ENCODE data around the gene ZBTB6. TPM values are rescaled to one million over a fixed set of nuclear protein-coding genes. Genes with fewer than 3 reads are reported as not detected.
A peak's percentile ranks its signal among the peaks of the same experiment; 100 is the strongest.
"Not testable (repeated sequence)": the region's sequence is repeated elsewhere in the genome, so short reads cannot be mapped to it uniquely, and the experiment has no call there.

The ZBTB6 gene
- total RNA-seq, 2 experiments from 2014 or later, result 7.7 to 8.0 TPM

DNA sequence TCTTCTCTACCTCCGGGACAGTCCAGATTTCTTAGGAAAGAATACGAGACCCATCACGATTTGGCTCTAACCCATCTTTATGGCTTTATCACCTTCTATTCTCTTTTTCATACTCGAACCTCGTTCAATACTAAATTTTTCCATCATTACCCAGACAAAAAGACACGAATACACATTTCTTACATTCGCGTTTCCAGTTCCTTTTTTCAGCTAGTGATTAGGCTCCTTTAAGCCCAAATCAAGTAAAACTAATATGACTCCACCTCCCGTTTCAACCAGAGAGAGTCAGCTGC lies 506 bp downstream of the ZBTB6 start:
- H3K27me3 Mint-ChIP-seq (ENCODE audit: low read depth), result no peaks in the 10 kb centered on the region
- H3K27ac Mint-ChIP-seq, result peak overlapping the region; percentile 92
- peaks cover 16% of the 10 kb centered on the region for H3K36me3 Mint-ChIP-seq (ENCODE audit: low read depth)
- H3K4me3 Mint-ChIP-seq, result peak overlapping the region; percentile 96
- DNase-seq, result no peak
- H3K4me1 Mint-ChIP-seq (ENCODE audit: low read depth), result peaks cover 26% of the 10 kb centered on the region
- no peaks in the 10 kb centered on the region for H3K9me3 Mint-ChIP-seq
- intact Hi-C loops (cut with micrococcal nuclease), result loop anchor here (2.0 kb wide), 1 partner anchor 84 kb away; the partner anchor contains the start of gene PDCL
- CTCF ChIA-PET, result interaction anchor here (0.5 to 1.7 kb wide), 5 partner anchors 19 to 217 kb away, joined by 3 to 9 read pairs (median 4); partner anchors contain the start of gene ZBTB26

DNA sequence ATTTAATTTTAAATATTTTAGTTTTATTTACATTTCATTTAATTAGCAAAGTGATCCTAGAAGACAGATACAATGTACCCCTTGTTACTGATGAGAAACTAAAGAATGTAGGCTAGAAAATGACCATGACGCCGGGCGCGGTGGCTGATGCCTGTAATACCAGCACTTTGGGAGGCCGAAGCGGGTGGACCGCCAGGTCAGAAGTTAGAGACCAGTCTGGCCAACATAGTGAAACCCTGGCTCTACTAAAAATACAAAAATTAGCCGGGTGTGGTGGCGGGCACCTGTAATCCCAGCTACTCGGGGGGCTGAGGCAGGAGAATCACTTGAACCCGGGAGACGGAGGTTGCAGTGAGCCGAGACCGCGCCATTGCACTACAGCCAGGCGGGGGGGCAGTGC lies 7.0 kb downstream of the ZBTB6 start:
- CTCF ChIA-PET; H3K9me3 Mint-ChIP-seq; H3K27me3 Mint-ChIP-seq (ENCODE audit: low read depth); H3K36me3 Mint-ChIP-seq (ENCODE audit: low read depth); H3K4me3 Mint-ChIP-seq; DNase-seq; H3K27ac Mint-ChIP-seq; intact Hi-C loops (cut with micrococcal nuclease): not testable (repeated sequence)
- peaks cover 17% of the 10 kb centered on the region for H3K4me1 Mint-ChIP-seq (ENCODE audit: low read depth)

DNA sequence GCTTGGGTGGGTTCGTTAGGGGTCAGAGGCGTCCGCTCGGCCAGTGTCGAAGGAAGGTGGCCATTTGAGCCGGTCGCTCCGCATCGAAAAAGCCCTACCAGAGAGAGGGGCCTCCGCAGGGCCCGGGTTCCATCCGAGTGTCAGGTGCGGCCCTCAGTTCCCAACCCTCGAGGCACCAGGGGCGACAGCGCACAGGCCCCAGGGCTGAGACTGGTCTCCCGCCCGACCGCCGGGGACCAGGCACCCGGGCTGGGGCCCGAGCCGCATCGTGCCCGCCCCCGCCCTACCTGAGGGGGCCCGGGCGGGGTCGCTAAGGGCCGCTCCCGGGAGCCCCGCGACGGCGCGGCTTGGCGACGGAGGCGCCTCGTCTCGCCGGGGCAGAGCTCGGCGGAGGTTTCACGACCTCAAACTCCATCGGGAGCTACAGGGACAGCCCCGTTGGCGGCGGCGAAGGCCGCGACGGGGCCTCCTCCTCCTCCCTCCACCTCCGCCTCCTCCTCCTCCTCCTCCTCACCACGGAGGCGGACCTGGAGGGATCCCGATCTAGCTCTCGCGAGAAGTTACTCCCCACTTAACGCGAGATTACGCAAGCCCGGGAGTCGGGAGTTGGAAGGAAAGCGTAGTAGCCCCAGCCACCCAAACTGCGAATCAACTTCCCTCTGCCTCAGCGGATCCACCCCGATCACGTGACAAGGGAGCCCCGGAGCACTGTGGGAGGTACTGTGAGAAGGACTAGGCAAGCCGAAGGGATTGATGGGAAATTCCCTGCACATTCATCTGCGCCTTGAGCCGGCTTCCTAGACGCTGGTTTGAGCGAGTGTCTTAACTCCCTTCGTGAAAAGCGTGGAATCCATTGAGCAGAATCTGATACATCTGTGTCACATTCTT lies 8.1 kb downstream of the ZBTB6 start, which contains the start of gene RC3H2:
Gene RC3H2 (minus strand): TSS at position 537 of the 888 bp plus-strand sequence. CDS start 7,850 bp downstream, outside the sequence.
- peaks cover 18% of the 10 kb centered on the region for H3K4me1 Mint-ChIP-seq (ENCODE audit: low read depth)

DNA sequence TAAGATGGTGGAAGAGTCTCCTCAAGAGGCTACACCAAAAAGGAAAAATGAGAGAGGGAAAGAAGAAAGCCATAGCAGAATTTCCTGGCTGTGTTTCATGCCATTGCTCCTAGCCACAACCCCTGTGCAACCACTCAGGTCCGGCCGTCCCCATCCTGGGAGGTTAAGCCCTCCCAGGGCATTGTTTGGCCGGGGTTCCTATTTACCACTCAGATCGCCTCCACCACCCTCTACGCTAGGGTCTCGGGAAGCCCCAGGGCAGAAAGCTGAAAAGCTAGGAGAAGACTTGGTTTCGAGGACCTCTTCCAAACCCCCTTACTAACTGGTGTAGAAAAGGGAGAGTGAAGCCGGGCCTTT lies 8.7 kb downstream of the ZBTB6 start:
- CTCF ChIA-PET, result interaction anchor here (0.7 to 1.4 kb wide), 3 partner anchors 69 to 1713 kb away, joined by 3 read pairs; no protein-coding TSS in a partner anchor
- H3K4me1 Mint-ChIP-seq (ENCODE audit: low read depth), result peaks cover 19% of the 10 kb centered on the region
- intact Hi-C loops (cut with micrococcal nuclease), result loop anchor here (2.0 to 5.0 kb wide), 5 partner anchors 58 to 438 kb away; no protein-coding TSS in a partner anchor

More for the DNA sequence above, 8.1 kb downstream of the ZBTB6 start, which contains the start of gene RC3H2:
- H3K36me3 Mint-ChIP-seq (ENCODE audit: low read depth), result no peaks in the 10 kb centered on the region
- H3K27ac Mint-ChIP-seq, result peak within 1 kb of the TSS; percentile 94
- CTCF ChIA-PET, result interaction anchor here (0.7 to 1.4 kb wide), 2 partner anchors 70 to 1713 kb away, joined by 3 read pairs; no protein-coding TSS in a partner anchor
- DNase-seq, result peak; percentile 99
- H3K9me3 Mint-ChIP-seq, result no peaks in the 10 kb centered on the region
- H3K4me3 Mint-ChIP-seq, result peak within 1 kb of the TSS; percentile 89
- intact Hi-C loops (cut with micrococcal nuclease), result loop anchor here (1.0 to 5.0 kb wide), 9 partner anchors 8 to 437 kb away; partner anchors contain the start of genes PDCL, ZBTB26 and ZBTB6
- no peaks in the 10 kb centered on the region for H3K27me3 Mint-ChIP-seq (ENCODE audit: low read depth)

DNA sequence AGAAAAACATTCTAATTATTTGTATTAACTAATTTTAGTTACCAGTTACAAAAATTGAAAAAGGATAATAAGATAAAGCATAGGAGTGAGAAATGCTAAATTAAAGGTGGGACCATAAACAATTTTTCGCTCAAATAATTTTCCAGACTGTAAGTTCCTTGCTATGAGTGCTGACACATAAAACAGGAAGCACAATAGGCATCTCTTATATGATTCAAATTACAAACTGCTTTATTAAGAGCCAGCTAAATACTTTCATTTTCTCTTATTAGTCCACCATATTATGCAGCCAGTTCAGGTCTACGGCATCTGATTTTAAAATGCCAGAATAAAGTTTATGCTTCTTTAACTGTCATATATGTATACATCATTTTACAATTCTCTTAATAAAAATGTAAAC lies 12.3 kb downstream of the ZBTB6 start:
- CTCF ChIA-PET, result interaction anchor here (0.6 kb wide), 1 partner anchor 11 kb away, joined by 3 read pairs; no protein-coding TSS in a partner anchor
- DNase-seq, result no peak
- no peaks in the 10 kb centered on the region for H3K27me3 Mint-ChIP-seq (ENCODE audit: low read depth)
- H3K4me1 Mint-ChIP-seq (ENCODE audit: low read depth), result peaks cover 31% of the 10 kb centered on the region
- H3K36me3 Mint-ChIP-seq (ENCODE audit: low read depth), result peaks cover 5% of the 10 kb centered on the region
- no peaks in the 10 kb centered on the region for H3K9me3 Mint-ChIP-seq
- intact Hi-C loops (cut with micrococcal nuclease), result loop anchor here (5.0 kb wide), 1 partner anchor 442 kb away; no protein-coding TSS in a partner anchor
- peak overlapping the region; percentile 24 for H3K27ac Mint-ChIP-seq
- peak overlapping the region; percentile 24 for H3K4me3 Mint-ChIP-seq

More for the DNA sequence above, 8.7 kb downstream of the ZBTB6 start:
- Mint-ChIP-seq H3K27me3 (ENCODE audit: low read depth) (no peaks in the 10 kb centered on the region), H3K4me3 (peak overlapping the region; percentile 89), H3K27ac (peak overlapping the region; percentile 85), H3K36me3 (ENCODE audit: low read depth) (no peaks in the 10 kb centered on the region), H3K9me3 (no peaks in the 10 kb centered on the region)
- peak; percentile 40 for DNase-seq

DNA sequence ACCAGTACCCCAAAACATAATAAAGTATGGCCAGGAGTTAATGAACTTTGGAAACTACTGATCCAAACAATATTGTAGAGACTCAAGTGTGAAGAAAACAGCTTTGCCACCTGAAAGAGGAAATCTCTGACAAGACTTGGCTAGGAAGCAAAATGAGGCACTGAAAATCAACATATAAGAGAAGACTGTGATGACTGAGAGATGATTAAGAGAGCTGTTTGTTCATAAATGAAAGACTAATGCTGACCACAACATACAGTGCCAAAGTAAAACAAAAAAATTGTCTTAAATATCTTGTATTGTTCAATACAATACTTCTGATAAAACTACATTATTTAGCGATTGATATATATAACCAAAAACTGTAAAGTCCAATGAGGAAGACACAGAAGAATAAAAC lies 15.2 kb downstream of the ZBTB6 start:
- no peaks in the 10 kb centered on the region for H3K27me3 Mint-ChIP-seq (ENCODE audit: low read depth)
- peaks cover 26% of the 10 kb centered on the region for H3K4me1 Mint-ChIP-seq (ENCODE audit: low read depth)
- no peak overlapping the region for H3K4me3 Mint-ChIP-seq
- CTCF ChIA-PET, result interaction anchor here (1.2 kb wide), 1 partner anchor 23 kb away, joined by 3 read pairs; no protein-coding TSS in a partner anchor
- no peak for DNase-seq
- H3K36me3 Mint-ChIP-seq (ENCODE audit: low read depth), result peaks cover 9% of the 10 kb centered on the region
- no peak overlapping the region for H3K27ac Mint-ChIP-seq
- intact Hi-C loops (cut with micrococcal nuclease), result no loop called here
- no peaks in the 10 kb centered on the region for H3K9me3 Mint-ChIP-seq

DNA sequence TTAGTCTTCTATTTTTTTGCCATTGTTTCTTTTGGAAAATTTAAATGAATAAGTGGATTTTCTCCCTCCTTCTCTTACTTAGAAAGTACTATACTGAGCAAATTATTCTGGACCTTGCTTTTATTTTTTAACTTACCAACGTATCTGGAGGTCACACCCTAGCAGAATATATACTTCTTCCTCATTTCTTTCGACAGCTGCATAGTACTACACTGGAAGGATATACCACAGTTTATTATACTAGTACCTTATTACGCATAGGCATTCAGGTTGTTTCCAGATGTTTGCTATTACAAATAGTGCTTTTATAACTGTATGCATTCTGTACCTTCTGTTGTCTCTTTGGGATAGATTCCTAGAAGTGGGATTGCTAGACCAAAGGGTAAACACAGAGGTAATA lies 24.6 kb downstream of the ZBTB6 start:
- Mint-ChIP-seq H3K36me3 (ENCODE audit: low read depth) (peaks cover 23% of the 10 kb centered on the region), H3K4me1 (ENCODE audit: low read depth) (no peaks in the 10 kb centered on the region), H3K4me3 (no peak overlapping the region), H3K27ac (no peak overlapping the region), H3K27me3 (ENCODE audit: low read depth) (no peaks in the 10 kb centered on the region), H3K9me3 (no peaks in the 10 kb centered on the region)
- CTCF ChIA-PET, result no interaction called here
- no peak for DNase-seq
- intact Hi-C loops (cut with micrococcal nuclease), result no loop called here

DNA sequence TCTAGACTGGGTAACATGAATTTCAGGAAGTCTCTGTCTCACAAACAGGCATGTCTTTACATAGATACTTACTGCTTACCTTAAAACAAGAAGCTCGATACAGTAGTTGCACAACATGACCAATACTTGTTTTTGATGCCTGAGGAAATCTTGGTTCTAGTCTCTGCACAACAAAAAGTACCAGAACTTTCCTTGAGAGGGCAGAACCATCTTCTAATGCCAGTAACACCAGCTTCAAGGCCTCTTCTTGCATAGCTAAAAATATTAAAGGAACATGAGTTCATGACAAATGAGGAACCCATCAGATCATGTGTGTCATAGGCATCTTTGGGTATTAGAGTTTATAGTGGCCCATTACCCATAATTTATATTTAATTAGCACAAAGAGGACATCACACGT lies 30.0 kb downstream of the ZBTB6 start:
- Mint-ChIP-seq H3K4me1 (ENCODE audit: low read depth) (peaks cover 5% of the 10 kb centered on the region), H3K9me3 (no peaks in the 10 kb centered on the region), H3K4me3 (no peak overlapping the region), H3K36me3 (ENCODE audit: low read depth) (peaks cover 25% of the 10 kb centered on the region), H3K27me3 (ENCODE audit: low read depth) (no peaks in the 10 kb centered on the region), H3K27ac (no peak overlapping the region)
- CTCF ChIA-PET, result interaction anchor here (0.9 kb wide), 1 partner anchor 114 kb away, joined by 3 read pairs; no protein-coding TSS in a partner anchor
- no peak for DNase-seq
- intact Hi-C loops (cut with micrococcal nuclease), result no loop called here

DNA sequence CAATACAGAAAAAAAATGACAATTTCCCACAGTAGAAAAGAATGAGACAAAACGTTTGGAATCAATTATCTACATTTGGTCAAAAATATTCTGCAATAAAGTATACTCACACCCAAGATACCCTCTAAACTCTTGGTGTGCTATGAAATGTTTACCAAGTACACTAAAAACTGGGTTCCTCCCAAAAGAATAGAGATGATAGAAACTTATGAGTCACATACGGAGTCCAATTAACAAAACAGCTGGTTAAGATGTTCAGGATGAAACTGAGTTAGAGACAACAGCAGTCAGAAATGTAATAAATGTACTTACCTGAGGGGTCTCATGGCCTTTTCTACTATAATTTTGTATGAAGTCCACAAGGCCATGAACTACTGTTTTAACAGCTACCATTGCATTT lies 33.7 kb downstream of the ZBTB6 start:
- H3K27ac Mint-ChIP-seq, result no peak overlapping the region
- H3K9me3 Mint-ChIP-seq, result no peaks in the 10 kb centered on the region
- H3K4me3 Mint-ChIP-seq, result no peak overlapping the region
- H3K27me3 Mint-ChIP-seq (ENCODE audit: low read depth), result no peaks in the 10 kb centered on the region
- intact Hi-C loops (cut with micrococcal nuclease), result no loop called here
- H3K36me3 Mint-ChIP-seq (ENCODE audit: low read depth), result peaks cover 38% of the 10 kb centered on the region
- H3K4me1 Mint-ChIP-seq (ENCODE audit: low read depth), result peaks cover 9% of the 10 kb centered on the region
- CTCF ChIA-PET, result no interaction called here
- no peak for DNase-seq

DNA sequence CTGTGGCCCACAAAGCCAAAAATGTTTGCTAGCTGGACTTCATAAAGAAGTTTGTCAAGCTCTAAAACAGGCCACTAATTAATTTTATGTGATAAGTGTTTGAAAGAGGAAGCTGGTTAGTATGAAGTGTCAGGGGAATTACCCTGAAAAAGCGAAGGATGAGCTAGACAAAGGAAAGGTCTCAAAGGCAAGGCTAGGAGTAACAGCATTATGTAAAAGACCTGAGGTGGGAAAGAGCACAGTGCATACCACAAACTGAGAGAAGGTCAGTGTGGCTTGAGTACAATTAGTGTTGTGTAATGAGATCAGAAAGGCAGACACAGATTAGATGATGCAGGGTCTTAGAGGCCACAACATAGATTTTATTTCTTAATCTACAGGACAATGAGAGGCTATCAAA lies 37.6 kb downstream of the ZBTB6 start:
- Mint-ChIP-seq H3K27ac (no peak overlapping the region), H3K27me3 (ENCODE audit: low read depth) (no peaks in the 10 kb centered on the region), H3K4me3 (no peak overlapping the region), H3K4me1 (ENCODE audit: low read depth) (peaks cover 4% of the 10 kb centered on the region), H3K9me3 (no peaks in the 10 kb centered on the region), H3K36me3 (ENCODE audit: low read depth) (peaks cover 32% of the 10 kb centered on the region)
- intact Hi-C loops (cut with micrococcal nuclease), result no loop called here
- no peak for DNase-seq
- CTCF ChIA-PET, result interaction anchor here (1.2 kb wide), 1 partner anchor 22 kb away, joined by 3 read pairs; no protein-coding TSS in a partner anchor

DNA sequence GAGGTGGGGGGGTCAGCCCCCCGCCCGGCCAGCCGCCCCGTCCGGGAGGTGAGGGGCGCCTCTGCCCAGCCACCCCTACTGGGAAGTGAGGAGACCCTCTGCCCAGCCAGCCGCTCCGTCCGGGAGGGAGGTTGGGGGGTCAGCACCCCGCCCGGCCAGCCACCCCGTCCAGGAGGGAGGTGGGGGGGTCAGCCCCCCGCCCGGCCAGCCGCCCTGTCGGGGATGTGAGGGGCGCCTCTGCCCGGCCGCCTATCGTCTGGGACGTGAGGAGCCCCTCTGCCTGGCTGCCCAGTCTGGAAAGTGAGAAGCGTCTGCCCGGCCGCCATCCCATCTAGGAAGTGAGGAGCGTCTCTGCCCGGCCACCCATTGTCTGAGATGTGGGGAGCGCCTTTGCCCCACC lies 45.8 kb downstream of the ZBTB6 start:
- H3K4me3 Mint-ChIP-seq; CTCF ChIA-PET; H3K27me3 Mint-ChIP-seq (ENCODE audit: low read depth); H3K9me3 Mint-ChIP-seq; DNase-seq; H3K27ac Mint-ChIP-seq; H3K4me1 Mint-ChIP-seq (ENCODE audit: low read depth); intact Hi-C loops (cut with micrococcal nuclease): not testable (repeated sequence)
- peaks cover 20% of the 10 kb centered on the region for H3K36me3 Mint-ChIP-seq (ENCODE audit: low read depth)

DNA sequence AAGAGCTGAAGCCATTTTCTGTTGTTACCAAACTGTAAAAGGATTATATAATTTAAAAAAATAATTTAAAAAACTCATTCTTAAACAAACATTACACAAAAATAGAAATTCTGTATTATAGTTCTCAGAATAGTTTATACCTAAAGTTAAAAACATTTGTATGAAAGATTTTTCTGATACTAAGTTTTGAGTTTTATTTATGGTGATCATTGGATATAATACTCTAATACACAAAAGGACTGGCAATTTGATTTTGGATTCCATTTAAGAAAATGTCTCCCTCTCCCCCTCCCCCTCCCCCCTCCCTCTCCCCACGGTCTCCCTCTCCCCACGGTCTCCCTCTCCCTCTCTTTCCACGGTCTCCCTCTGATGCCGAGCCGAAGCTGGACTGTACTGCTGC lies 47.0 kb downstream of the ZBTB6 start:
- Mint-ChIP-seq H3K27me3 (ENCODE audit: low read depth) (no peaks in the 10 kb centered on the region), H3K27ac (no peak overlapping the region), H3K36me3 (ENCODE audit: low read depth) (peaks cover 14% of the 10 kb centered on the region), H3K4me3 (no peak overlapping the region), H3K4me1 (ENCODE audit: low read depth) (no peaks in the 10 kb centered on the region), H3K9me3 (no peaks in the 10 kb centered on the region)
- CTCF ChIA-PET, result no interaction called here
- intact Hi-C loops (cut with micrococcal nuclease), result no loop called here
- no peak for DNase-seq
